GM08714 (cell line): ENCODE measurements around the gene ECHDC3.

ENCODE experiments used
- H3K4me3 ChIP-seq: fragments of 200-500 bp; sonication (Bioruptor generic); 2 replicates; pipeline ENCODE4 v1.5.1; 2014; ENCODE audit warnings: mild to moderate bottlenecking, low read length, inconsistent platforms
- ZNF274 ChIP-seq: IDR thresholded peaks from 2 replicates; pipeline ENCODE4 v1.6.1; 2012; ENCODE audit warnings: mild to moderate bottlenecking, low read depth, low read length

The ECHDC3 gene

DNA sequence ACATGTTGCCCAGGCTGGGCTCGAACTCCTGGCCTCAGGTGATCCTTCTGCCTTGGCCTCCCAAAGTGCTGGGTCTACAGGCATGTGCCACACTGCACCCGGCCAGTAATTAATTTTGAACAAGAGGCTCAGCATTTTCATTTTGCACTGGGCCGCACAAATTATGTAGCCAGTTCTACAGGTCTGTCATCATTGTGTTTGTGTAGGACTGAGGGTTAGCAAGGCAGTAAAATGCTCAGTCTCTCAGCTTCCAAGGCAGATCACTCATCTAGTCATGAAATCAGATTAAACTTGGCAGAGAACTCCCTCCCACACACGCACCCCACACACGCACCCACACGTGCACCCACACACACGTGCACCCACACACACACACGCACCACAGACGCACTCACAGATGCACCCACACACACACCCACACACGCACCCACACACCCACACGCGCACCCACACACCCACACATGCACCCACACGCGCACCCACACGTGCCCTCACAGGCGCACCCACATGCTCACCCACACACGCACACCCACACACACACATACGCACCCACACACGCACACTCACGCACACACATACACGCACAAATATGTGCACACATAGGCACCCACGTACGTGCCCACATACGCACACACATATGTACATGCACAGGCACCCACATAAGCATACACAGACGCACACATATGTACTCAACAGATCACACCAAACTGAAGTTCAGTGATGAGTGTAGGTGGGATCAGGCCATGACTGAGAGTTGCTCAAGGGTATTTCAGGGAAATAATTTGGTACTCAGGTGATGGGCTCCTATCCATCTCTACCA, 53.1 kb downstream of the ECHDC3 start:
- no peak overlapping the region for H3K4me3 ChIP-seq
- no peak for TF ChIP-seq ZNF274

- no peak overlapping the region for H3K4me3 ChIP-seq
- no peak for TF ChIP-seq ZNF274
These were observed 54.3 kb downstream of the ECHDC3 start for GRCh38 chr10:11796474-11796873.

GRCh38 chr10:11797281-11797680, 55.1 kb downstream of the ECHDC3 start:
- no peak for TF ChIP-seq ZNF274
- no peak overlapping the region for H3K4me3 ChIP-seq

DNA sequence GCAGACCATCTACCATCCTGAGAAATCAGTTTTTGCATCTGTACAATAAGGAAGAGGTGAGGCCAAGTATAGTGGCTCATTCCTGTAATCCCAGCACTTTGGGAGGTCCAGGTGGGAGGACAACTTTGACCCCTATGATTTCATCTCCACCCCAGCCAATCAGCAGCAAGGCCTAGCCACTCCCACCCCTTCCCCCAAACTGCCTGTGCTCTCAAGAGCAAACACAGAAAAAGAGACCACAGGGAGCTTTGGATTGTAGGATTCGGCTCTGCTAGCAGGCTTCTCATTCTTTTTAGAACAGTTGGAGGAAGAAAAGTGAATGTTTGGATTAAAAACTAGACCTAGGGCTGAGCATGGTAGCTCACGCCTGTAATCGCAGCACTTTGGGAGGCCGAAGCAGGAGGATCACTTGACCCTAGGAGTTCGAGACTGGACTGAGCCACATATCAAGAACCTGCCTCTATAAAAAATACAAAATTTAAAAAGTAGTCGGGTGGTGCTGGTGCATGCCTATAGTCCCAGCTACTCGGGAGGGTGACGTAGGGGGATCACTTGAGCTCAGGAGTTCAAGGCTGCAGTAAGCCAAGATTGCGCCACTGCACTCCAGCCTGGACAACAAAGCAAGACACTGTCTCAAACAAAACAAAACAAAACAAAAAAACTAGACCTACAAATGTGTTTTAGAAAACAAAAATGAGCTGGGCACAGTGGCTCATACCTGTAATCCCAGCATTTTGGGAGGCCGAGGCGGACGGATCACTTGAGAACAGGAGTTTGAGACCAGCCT, 55.9 kb downstream of the ECHDC3 start:
- H3K4me3 ChIP-seq: no peak overlapping the region
- TF ChIP-seq ZNF274: no peak

- H3K4me3 ChIP-seq: no peak overlapping the region
- TF ChIP-seq ZNF274: no peak
These were observed 56.9 kb downstream of the ECHDC3 start for GRCh38 chr10:11798845-11799735.

DNA sequence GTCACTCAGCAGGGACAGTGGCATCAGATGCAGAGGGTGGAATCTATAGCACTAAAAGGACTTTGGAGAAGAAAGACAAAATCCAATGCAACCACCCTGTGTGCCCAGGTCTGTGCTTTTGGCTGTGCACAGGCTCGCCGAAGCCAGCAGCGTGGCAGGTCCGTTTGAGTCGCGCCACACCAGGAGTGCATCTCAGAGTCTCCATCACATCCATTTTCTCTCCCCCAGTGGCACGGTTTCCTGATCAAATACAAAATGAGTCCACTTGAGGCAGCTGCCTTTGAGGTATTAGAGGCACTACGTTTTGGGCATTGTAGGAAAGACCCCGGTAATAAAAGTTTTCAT, 57.5 kb downstream of the ECHDC3 start:
- no peak for TF ChIP-seq ZNF274
- H3K4me3 ChIP-seq: no peak overlapping the region

GRCh38 chr10:11804336-11804735, 62.2 kb downstream of the ECHDC3 start:
- TF ChIP-seq ZNF274: no peak
- no peak overlapping the region for H3K4me3 ChIP-seq

DNA sequence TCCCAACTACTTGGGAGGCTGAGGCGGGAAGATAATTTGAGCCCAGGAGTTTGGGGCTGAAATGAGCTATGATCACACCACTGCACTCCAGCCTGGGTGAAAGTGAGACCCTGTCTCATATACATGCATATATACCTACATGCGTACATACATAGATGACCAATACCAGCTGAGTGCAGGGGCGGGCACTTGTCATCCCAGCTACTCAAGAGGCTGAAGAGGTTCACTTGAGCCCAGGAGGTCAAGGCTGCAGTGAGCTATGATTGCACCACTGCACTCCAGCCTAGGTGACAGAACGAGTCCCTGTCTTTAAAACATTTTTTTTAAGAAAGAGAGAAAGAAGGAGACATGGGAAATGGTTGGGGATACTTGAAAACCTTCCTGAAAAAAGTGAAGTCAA, 63.6 kb downstream of the ECHDC3 start:
- TF ChIP-seq ZNF274: no peak
- H3K4me3 ChIP-seq: no peak overlapping the region

DNA sequence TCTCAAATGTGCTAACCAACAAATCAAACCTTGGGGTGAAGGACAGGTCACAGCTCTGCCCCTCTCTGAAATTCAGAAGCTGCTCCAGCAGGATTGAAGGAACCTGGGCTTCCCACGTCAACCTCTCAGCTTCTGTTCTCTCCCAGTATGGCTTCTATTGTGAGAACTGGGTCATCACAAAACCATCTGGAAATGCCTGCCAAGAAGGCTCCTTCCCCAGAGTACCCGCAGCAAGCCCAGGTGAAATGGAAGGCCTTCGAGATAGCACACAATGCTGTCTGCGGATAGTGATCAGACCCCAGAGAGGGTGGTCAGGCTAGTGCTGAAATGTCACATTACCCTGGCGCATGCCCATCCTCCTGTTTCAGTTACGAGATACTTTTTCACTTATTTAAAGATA, 64.5 kb downstream of the ECHDC3 start:
- TF ChIP-seq ZNF274: no peak
- no peak overlapping the region for H3K4me3 ChIP-seq

- TF ChIP-seq ZNF274: no peak
- H3K4me3 ChIP-seq: no peak overlapping the region
These were observed 66.6 kb downstream of the ECHDC3 start for GRCh38 chr10:11808808-11809207.

- no peak for TF ChIP-seq ZNF274
- H3K4me3 ChIP-seq: no peak overlapping the region
These were observed 68.2 kb downstream of the ECHDC3 start for GRCh38 chr10:11810313-11810766.

GRCh38 chr10:11810973-11811372, 68.8 kb downstream of the ECHDC3 start:
- no peak overlapping the region for H3K4me3 ChIP-seq
- TF ChIP-seq ZNF274: no peak

- H3K4me3 ChIP-seq: no peak overlapping the region
- TF ChIP-seq ZNF274: no peak
These were observed 71.0 kb downstream of the ECHDC3 start for GRCh38 chr10:11813177-11813576.
